Activated T-cell treated with anti-CD3 and anti-CD28 coated beads, Interleukin-2, amount 50 U/mL, for 4 hours (primary cell): Measurements from ENCODE around the gene VSTM1. TPM values are rescaled to one million over a fixed set of nuclear protein-coding genes. Genes with fewer than 3 reads are reported as not detected.
"Not testable (repeated sequence)": the region's sequence is repeated elsewhere in the genome, so short reads cannot be mapped to it uniquely, and the experiment has no call there.

Experiments used
- ATAC-seq, 2 donors: fragments of 200-7000 bp; cut with Tn5 transposase; one replicate each; pipeline ENCODE4 v1.10.0; 2021
- DNase-seq: peaks from one replicate; pipeline ENCODE4 v3.0.0-alpha.2; 2020
- H3K27me3 Mint-ChIP-seq: one replicate; pipeline ENCODE4 v1.8.0; 2021; ENCODE audit warnings: low read depth, mixed read lengths
- H3K36me3 Mint-ChIP-seq: one replicate; pipeline ENCODE4 v1.8.0; 2022; ENCODE audit warnings: mixed read lengths; ENCODE audit not compliant: insufficient read depth
- H3K4me1 Mint-ChIP-seq: one replicate; pipeline ENCODE4 v1.8.0; 2021; ENCODE audit warnings: low read depth, mixed read lengths
- H3K4me3 Mint-ChIP-seq: one replicate; pipeline ENCODE4 v1.8.0; 2021; ENCODE audit warnings: mild to moderate bottlenecking, moderate library complexity, mixed read lengths
- H3K9me3 Mint-ChIP-seq: one replicate; pipeline ENCODE4 v1.8.0; 2021; ENCODE audit warnings: mixed read lengths
- total RNA-seq, 3 donors: library from RNA; stranded (reverse); gene quantifications; one replicate each; pipeline ENCODE4 v1.2.1, GENCODE V29; 2021

The VSTM1 gene
- total RNA-seq, 3 donors from 2014 or later, result not detected

DNA sequence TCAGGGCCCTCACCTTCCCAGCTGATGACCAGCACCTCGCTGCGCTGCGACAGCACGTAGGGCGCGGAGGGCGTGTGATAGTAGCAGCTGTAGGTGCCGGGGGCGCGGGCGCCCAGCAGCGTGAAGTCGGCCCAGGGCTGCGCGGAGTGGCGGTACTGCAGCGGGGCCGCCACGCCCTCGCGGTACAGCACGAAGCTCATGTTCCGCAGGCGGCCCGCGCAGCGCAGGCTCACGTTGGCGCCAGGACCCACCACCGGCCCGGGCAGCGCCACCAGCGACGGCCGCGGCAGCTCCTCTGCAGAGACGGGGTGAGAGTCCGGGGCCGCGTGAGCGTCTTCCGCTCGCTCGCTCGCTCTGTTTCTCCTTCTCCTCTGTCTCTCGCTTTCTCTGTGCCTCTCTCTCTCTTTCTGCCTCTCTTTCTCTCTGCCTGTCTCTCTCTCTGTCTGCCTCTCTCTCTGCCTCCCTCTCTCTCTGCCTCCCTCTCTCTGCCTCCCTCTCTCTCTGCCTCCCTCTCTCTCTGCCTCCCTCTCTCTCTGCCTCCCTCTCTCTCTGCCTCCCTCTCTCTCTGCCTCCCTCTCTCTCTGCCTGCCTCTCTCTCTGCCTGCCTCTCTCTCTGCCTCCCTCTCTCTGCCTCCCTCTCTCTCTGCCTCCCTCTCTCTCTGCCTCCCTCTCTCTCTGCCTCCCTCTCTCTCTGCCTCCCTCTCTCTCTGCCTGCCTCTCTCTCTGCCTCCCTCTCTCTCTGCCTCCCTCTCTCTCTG, 32.3 kb upstream of the VSTM1 start:
- Mint-ChIP-seq H3K4me3 (peak overlapping the region; percentile 66), H3K27me3 (peaks cover 23% of the 10 kb centered on the region)
- ATAC-seq (peak; percentile 89 to 91), DNase-seq (peak; percentile 40)
- H3K9me3 Mint-ChIP-seq, H3K36me3 Mint-ChIP-seq, H3K4me1 Mint-ChIP-seq: not testable (repeated sequence)

- Mint-ChIP-seq H3K36me3 (no peaks in the 10 kb centered on the region), H3K9me3 (no peaks in the 10 kb centered on the region), H3K4me1 (peaks cover 8% of the 10 kb centered on the region), H3K4me3 (no peak overlapping the region), H3K27me3 (peaks cover 27% of the 10 kb centered on the region)
- ATAC-seq, result no peak
- no peak for DNase-seq
These were observed 31.6 kb upstream of the VSTM1 start for GRCh38 chr19:54095136-54095858.

DNA sequence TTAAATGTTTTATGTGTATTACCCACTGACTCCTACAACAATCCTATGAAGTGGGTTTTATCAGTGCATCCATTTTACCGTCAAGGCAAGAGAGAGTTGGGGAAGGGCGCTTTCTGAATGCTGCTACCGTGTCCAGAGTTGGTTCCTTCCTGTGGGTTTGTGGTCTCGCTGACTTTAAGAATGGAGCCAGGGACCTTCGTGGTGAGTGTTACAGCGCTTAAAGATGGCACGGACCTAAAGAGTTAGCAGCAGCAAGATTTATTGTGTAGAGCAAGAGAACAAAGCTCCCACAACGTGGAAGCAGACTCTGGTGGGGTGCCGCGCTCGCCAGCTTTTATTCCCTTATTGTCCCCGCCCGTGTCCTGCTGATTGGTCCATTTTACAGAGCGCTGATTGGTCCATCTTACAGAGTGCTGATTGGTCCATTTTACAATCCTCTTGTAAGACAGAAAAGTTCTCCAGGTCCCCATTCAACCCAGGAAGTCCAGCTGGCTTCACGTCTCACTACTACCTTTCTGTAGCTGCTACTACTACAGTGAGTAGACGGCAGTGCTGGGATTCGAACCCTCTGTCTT, 30.8 kb upstream of the VSTM1 start:
- DNase-seq (no peak), ATAC-seq (no peak)
- Mint-ChIP-seq H3K4me3 (no peak overlapping the region), H3K4me1 (peaks cover 8% of the 10 kb centered on the region), H3K36me3 (no peaks in the 10 kb centered on the region), H3K27me3 (peaks cover 27% of the 10 kb centered on the region), H3K9me3 (no peaks in the 10 kb centered on the region)

DNA sequence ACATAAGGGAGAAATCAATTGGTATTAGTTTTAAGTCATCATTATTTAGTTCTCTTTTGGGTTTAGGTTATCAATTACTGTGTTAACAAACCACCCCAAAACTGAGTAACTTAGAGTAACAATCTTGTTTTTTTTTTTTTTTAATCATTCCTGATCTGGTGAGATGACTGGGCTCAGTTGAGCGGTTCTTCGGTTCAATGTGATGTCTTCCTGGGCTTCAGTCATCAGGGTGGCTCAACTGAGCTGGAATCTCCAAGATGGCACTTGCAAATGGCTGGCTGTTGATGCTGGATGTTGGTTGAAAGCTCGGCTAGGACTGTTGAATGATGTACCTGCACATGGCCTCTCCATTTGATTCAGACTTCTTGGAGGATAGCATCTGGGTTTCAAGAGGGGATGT, 20.7 kb upstream of the VSTM1 start:
- Mint-ChIP-seq H3K4me3 (no peak overlapping the region), H3K36me3 (no peaks in the 10 kb centered on the region), H3K9me3 (peaks cover 12% of the 10 kb centered on the region), H3K4me1 (no peaks in the 10 kb centered on the region), H3K27me3 (peaks cover 2% of the 10 kb centered on the region)
- DNase-seq, result no peak
- no peak for ATAC-seq

- Mint-ChIP-seq H3K27me3 (peaks cover 2% of the 10 kb centered on the region), H3K36me3 (no peaks in the 10 kb centered on the region), H3K9me3 (peaks cover 12% of the 10 kb centered on the region), H3K4me1 (no peaks in the 10 kb centered on the region), H3K4me3 (no peak within 1 kb of the TSS)
- ATAC-seq, result no peak
- no peak for DNase-seq
These were observed 17.3 kb upstream of the VSTM1 start, which contains the start of gene TARM1 for GRCh38 chr19:54081032-54081431. TARM1 (minus strand) TSS chr19:54081365; CDS start chr19:54081340, 25 bp downstream.

DNA sequence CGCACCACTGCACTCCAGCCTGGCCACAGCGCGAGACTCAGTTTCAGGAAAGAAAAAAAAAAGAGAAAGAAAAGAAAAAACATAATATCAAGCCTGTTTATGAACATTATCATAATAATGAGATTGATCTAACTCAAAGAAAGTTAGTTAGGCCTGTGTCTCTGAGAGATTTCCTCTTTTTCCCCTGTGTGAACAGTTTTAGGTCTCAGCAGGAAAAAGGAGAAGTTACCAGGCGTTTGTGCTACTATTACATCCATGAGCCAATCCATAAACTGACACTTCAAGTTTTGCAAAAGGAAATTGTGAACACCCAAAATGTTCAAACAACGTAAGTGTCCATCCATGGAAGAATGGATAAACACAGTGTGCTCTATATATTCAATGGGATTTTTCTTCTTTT, 13.6 kb upstream of the VSTM1 start:
- no peaks in the 10 kb centered on the region for H3K36me3 Mint-ChIP-seq
- no peaks in the 10 kb centered on the region for H3K4me1 Mint-ChIP-seq
- peaks cover 3% of the 10 kb centered on the region for H3K9me3 Mint-ChIP-seq
- H3K27me3 Mint-ChIP-seq, result peaks cover 1% of the 10 kb centered on the region
- ATAC-seq, result no peak
- DNase-seq, result no peak
- H3K4me3 Mint-ChIP-seq, result no peak overlapping the region

- Mint-ChIP-seq H3K4me1 (no peaks in the 10 kb centered on the region), H3K27me3 (peaks cover 1% of the 10 kb centered on the region), H3K9me3 (no peaks in the 10 kb centered on the region), H3K36me3 (no peaks in the 10 kb centered on the region), H3K4me3 (no peak overlapping the region)
- no peak for ATAC-seq
- no peak for DNase-seq
These were observed 11.2 kb upstream of the VSTM1 start for GRCh38 chr19:54074851-54075250.

GRCh38 chr19:54073829-54074228, 10.1 kb upstream of the VSTM1 start:
- Mint-ChIP-seq H3K36me3 (no peaks in the 10 kb centered on the region), H3K4me3 (no peak overlapping the region), H3K4me1 (no peaks in the 10 kb centered on the region), H3K27me3 (peaks cover 1% of the 10 kb centered on the region), H3K9me3 (no peaks in the 10 kb centered on the region)
- DNase-seq, result no peak
- no peak for ATAC-seq

DNA sequence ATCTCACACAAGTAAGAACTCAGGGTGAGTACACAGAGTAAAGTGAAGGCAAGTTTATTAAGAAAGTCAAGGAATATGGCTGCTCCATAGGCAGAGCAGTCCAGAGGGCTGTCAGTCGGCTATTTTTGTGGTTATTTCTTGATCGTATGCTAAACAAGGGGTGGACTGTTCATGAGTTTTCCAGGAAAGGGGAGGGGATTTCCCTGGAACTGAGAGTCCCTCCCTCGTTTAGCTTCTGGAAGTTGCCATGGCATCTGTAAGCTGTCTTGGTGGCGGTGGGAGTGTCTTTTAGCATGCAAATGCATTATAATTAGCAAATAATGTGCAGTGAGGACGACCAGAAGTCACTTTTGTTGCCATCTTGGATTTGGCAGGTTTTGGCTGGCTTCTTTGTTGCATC, 5.8 kb upstream of the VSTM1 start:
- DNase-seq (no peak), ATAC-seq (no peak)
- no peaks in the 10 kb centered on the region for H3K36me3 Mint-ChIP-seq
- H3K27me3 Mint-ChIP-seq, result peaks cover 12% of the 10 kb centered on the region
- no peaks in the 10 kb centered on the region for H3K4me1 Mint-ChIP-seq
- H3K4me3 Mint-ChIP-seq, result no peak overlapping the region
- H3K9me3 Mint-ChIP-seq, result no peaks in the 10 kb centered on the region

DNA sequence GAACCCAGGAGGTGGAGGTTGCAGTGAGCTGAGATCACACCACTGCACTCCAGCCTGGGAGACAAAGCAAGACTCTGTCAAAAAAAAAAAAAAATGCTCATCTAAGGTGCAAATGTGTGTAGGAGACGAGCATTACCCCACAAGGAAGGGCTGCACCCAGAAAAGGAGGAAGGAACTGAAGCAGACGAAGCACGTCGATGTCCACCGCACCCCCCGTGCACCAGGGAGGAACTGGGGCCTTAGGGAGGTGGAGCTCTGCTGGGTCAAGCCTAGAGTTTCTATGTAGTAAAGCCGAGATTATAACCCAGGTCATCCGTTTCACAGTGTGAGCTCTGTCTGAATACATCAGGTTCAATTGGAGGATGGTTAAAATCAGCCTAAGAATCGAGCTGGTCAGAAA, 1.1 kb downstream of the VSTM1 start:
- Mint-ChIP-seq H3K4me1 (no peaks in the 10 kb centered on the region), H3K9me3 (no peaks in the 10 kb centered on the region), H3K36me3 (no peaks in the 10 kb centered on the region), H3K27me3 (peaks cover 32% of the 10 kb centered on the region), H3K4me3 (no peak overlapping the region)
- ATAC-seq (no peak), DNase-seq (no peak)

DNA sequence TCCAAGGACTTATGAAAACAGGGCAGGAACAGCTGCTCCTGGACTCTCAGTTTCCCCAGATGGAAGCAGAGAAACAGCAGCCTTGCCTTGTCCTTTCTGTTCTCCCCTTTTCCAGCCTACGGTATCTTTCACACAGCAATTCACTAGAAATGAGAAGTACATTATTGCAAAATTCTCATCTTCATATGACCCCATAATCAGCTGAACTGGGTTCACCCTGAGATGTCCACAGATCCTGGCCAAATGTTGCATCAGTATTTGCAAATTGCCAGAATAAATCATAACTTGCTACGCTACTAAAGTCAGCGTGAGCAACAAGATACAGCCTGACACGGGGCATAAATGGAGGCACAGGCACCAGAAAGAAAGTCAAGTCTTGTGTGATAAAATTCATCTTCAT, 16.1 kb downstream of the VSTM1 start:
- Mint-ChIP-seq H3K36me3 (no peaks in the 10 kb centered on the region), H3K27me3 (peaks cover 20% of the 10 kb centered on the region), H3K4me1 (no peaks in the 10 kb centered on the region), H3K4me3 (no peak overlapping the region), H3K9me3 (peaks cover 7% of the 10 kb centered on the region)
- no peak for DNase-seq
- no peak for ATAC-seq

- Mint-ChIP-seq H3K36me3 (no peaks in the 10 kb centered on the region), H3K4me1 (no peaks in the 10 kb centered on the region), H3K4me3 (no peak overlapping the region), H3K9me3 (peaks cover 7% of the 10 kb centered on the region), H3K27me3 (peaks cover 26% of the 10 kb centered on the region)
- no peak for ATAC-seq
- no peak for DNase-seq
These were observed 17.9 kb downstream of the VSTM1 start for GRCh38 chr19:54045771-54046170.

DNA sequence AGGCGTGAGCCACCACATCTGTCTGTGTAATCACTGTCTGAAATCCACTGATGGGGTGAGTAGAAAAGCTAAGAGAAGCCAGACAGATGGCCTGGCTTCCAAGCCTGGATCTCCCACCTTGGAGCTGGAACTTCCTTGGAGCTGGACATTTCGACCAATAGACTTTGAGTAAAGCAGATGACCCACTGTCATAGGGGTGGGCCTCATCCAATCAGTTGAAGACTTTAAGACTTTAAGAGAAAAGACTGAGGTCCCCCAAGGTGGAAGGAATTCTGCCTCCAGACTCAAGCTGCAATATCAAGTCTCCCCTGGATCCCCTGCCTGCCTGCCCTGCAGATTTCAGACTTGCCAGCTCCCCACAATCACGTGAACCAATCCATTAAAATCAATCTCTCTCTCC, 20.7 kb downstream of the VSTM1 start:
- no peak for DNase-seq
- no peak for ATAC-seq
- peaks cover 26% of the 10 kb centered on the region for H3K27me3 Mint-ChIP-seq
- no peak overlapping the region for H3K4me3 Mint-ChIP-seq
- H3K4me1 Mint-ChIP-seq, result no peaks in the 10 kb centered on the region
- no peaks in the 10 kb centered on the region for H3K9me3 Mint-ChIP-seq
- no peaks in the 10 kb centered on the region for H3K36me3 Mint-ChIP-seq

DNA sequence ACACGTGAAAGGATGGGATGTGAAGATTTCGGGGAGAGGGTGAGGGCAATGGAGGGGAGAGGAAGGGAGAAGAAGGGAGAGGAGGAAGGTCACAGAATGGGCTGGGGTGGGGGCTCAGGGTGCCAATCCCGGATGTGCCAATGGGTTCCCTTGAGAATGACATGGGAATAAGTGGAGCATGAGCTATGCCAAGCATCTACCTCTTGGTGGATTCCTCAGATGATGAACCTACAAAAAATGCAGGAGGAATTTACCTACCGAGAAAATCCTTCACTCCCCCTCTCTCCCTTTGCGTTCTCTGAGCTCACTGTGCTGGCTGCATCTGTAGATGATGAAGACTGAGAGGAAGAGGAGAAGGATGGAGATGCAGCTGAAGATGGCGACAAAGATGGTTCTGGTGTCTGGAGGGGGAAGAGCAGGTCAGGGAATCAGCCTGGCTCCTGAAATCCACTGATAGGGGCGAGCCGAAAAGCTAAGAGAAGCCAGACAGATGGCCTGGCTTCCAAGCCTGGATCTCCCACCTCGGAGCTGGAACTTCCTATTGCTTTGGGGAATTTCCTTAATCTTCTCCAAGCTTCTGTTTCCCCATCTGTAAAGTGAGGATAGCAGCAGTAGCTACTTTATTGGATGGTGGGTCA, 21.6 kb downstream of the VSTM1 start:
- no peak overlapping the region for H3K4me3 Mint-ChIP-seq
- DNase-seq (no peak), ATAC-seq (no peak)
- H3K4me1 Mint-ChIP-seq, result no peaks in the 10 kb centered on the region
- H3K27me3 Mint-ChIP-seq, result peaks cover 30% of the 10 kb centered on the region
- H3K36me3 Mint-ChIP-seq, result no peaks in the 10 kb centered on the region
- no peaks in the 10 kb centered on the region for H3K9me3 Mint-ChIP-seq
